ENCODE results near the gene DPEP3. TPM values are rescaled to one million over a fixed set of nuclear protein-coding genes. Genes with fewer than 3 reads are reported as not detected.
A peak's percentile ranks its signal among the peaks of the same experiment; 100 is the strongest.

DPEP3 gene
- total RNA-seq, 1 donor from 2014 or later = not detected

- no peak for DNase-seq (ENCODE audit: extremely low spot score, unreplicated experiment)
- Mint-ChIP-seq H3K9me3 (no peaks in the 10 kb centered on the region), H3K27me3 (no peaks in the 10 kb centered on the region), H3K4me1 (ENCODE audit: unreplicated experiment) (no peaks in the 10 kb centered on the region), H3K27ac (no peak overlapping the region), H3K4me3 (no peak overlapping the region), H3K36me3 (no peaks in the 10 kb centered on the region)
- peak; percentile 86 for TF ChIP-seq CTCF (conservative IDR thresholded peaks at IDR 0.05)
These were observed 51.5 kb downstream of the DPEP3 start for GRCh38 chr16:67928561-67929364.

GRCh38 chr16:67928147-67928546 is 52.2 kb downstream of the DPEP3 start:
- Mint-ChIP-seq H3K9me3 (no peaks in the 10 kb centered on the region), H3K36me3 (no peaks in the 10 kb centered on the region), H3K27ac (no peak overlapping the region), H3K27me3 (no peaks in the 10 kb centered on the region), H3K4me3 (no peak overlapping the region), H3K4me1 (ENCODE audit: unreplicated experiment) (peaks cover 2% of the 10 kb centered on the region)
- no peak for DNase-seq (ENCODE audit: extremely low spot score, unreplicated experiment)
- TF ChIP-seq CTCF (conservative IDR thresholded peaks at IDR 0.05) = no peak

GRCh38 chr16:67927131-67927941 is 53.0 kb downstream of the DPEP3 start:
- H3K27ac Mint-ChIP-seq = no peak overlapping the region

GRCh38 chr16:67926181-67926750 is 54.0 kb downstream of the DPEP3 start:
- H3K27me3 Mint-ChIP-seq = no peaks in the 10 kb centered on the region
- no peak for DNase-seq (ENCODE audit: extremely low spot score, unreplicated experiment)
- no peaks in the 10 kb centered on the region for H3K9me3 Mint-ChIP-seq
- peaks cover 12% of the 10 kb centered on the region for H3K4me1 Mint-ChIP-seq (ENCODE audit: unreplicated experiment)
- H3K4me3 Mint-ChIP-seq = no peak overlapping the region
- H3K27ac Mint-ChIP-seq = no peak overlapping the region
- no peaks in the 10 kb centered on the region for H3K36me3 Mint-ChIP-seq
- peak; percentile 32 for TF ChIP-seq CTCF (conservative IDR thresholded peaks at IDR 0.05)

More at GRCh38 chr16:67927131-67927941, 53.0 kb downstream of the DPEP3 start:
- Mint-ChIP-seq H3K9me3 (no peaks in the 10 kb centered on the region), H3K4me1 (ENCODE audit: unreplicated experiment) (peaks cover 7% of the 10 kb centered on the region), H3K4me3 (no peak overlapping the region), H3K27me3 (no peaks in the 10 kb centered on the region), H3K36me3 (no peaks in the 10 kb centered on the region)
- TF ChIP-seq CTCF (conservative IDR thresholded peaks at IDR 0.05) = no peak
- no peak for DNase-seq (ENCODE audit: extremely low spot score, unreplicated experiment)

Other genes with a start within 250 kb of the DPEP3 start
- 27.3 and 27.5 TPM in 2 replicates for gene RANBP10, start 173.9 kb downstream of the DPEP3 start, total RNA-seq (ENCODE audit: low replicate concordance)
- gene TSNAXIP1, start 173.6 kb downstream of the DPEP3 start, total RNA-seq (ENCODE audit: low replicate concordance) = 3.9 and 7.2 TPM in 2 replicates
- 25.5 and 35.1 TPM in 2 replicates for gene THAP11, start 138.2 kb downstream of the DPEP3 start, total RNA-seq (ENCODE audit: low replicate concordance)
- 144 and 149 TPM in 2 replicates for gene NUTF2, start 133.6 kb downstream of the DPEP3 start, total RNA-seq (ENCODE audit: low replicate concordance)
- 67.6 and 74.2 TPM in 2 replicates for gene CENPT, start 132.8 kb downstream of the DPEP3 start, total RNA-seq (ENCODE audit: low replicate concordance)
- gene EDC4, start 107.4 kb downstream of the DPEP3 start, total RNA-seq (ENCODE audit: low replicate concordance) = 77.5 and 81.1 TPM in 2 replicates
- gene NRN1L, start 95.6 kb downstream of the DPEP3 start, total RNA-seq (ENCODE audit: low replicate concordance) = 0.80 and 1.1 TPM in 2 replicates
- 39.2 and 41.5 TPM in 2 replicates for gene PSKH1, start 87.2 kb downstream of the DPEP3 start, total RNA-seq (ENCODE audit: low replicate concordance)
- gene CTRL, start 48.6 kb downstream of the DPEP3 start, total RNA-seq (ENCODE audit: low replicate concordance) = 0.59 and 1.4 TPM in 2 replicates
- 51.9 and 68.8 TPM in 2 replicates for gene PSMB10, start 43.6 kb downstream of the DPEP3 start, total RNA-seq (ENCODE audit: low replicate concordance)
- gene LCAT, start 36.4 kb downstream of the DPEP3 start, total RNA-seq (ENCODE audit: low replicate concordance) = 20.2 and 26.1 TPM in 2 replicates
- 48.1 and 68.8 TPM in 2 replicates for gene SLC12A4, start 11.9 kb downstream of the DPEP3 start, total RNA-seq (ENCODE audit: low replicate concordance)
- not detected in 2 replicates for gene DPEP2, start 19.0 kb upstream of the DPEP3 start, total RNA-seq (ENCODE audit: low replicate concordance)
- gene DPEP2NB, start 35.4 kb upstream of the DPEP3 start, total RNA-seq (ENCODE audit: low replicate concordance) = not detected in 2 replicates
- 14.7 and 15.2 TPM in 2 replicates for gene DDX28, start 42.7 kb upstream of the DPEP3 start, total RNA-seq (ENCODE audit: low replicate concordance)
- 21.7 and 24.1 TPM in 2 replicates for gene DUS2, start 42.8 kb upstream of the DPEP3 start, total RNA-seq (ENCODE audit: low replicate concordance)
- 37.5 and 55.5 TPM in 2 replicates for gene NFATC3, start 104.9 kb upstream of the DPEP3 start, total RNA-seq (ENCODE audit: low replicate concordance)